Activated T-helper 1 cell treated with anti-CD3 and anti-CD28 coated beads, Interleukin-2, amount 50 U/mL, for 16 hours (primary cell): ENCODE measurements around the gene CYP4F22.
A peak's percentile ranks its signal among the peaks of the same experiment; 100 is the strongest.
"Not testable (repeated sequence)": the region's sequence is repeated elsewhere in the genome, so short reads cannot be mapped to it uniquely, and the experiment has no call there.

Experiments
- DNase-seq, 2 donors: peaks; one replicate each; pipeline ENCODE4 v3.0.0-alpha.2; 2020; ENCODE audit warnings: low read depth in 1 of 2, low spot score in 1 of 2

The CYP4F22 gene

DNA sequence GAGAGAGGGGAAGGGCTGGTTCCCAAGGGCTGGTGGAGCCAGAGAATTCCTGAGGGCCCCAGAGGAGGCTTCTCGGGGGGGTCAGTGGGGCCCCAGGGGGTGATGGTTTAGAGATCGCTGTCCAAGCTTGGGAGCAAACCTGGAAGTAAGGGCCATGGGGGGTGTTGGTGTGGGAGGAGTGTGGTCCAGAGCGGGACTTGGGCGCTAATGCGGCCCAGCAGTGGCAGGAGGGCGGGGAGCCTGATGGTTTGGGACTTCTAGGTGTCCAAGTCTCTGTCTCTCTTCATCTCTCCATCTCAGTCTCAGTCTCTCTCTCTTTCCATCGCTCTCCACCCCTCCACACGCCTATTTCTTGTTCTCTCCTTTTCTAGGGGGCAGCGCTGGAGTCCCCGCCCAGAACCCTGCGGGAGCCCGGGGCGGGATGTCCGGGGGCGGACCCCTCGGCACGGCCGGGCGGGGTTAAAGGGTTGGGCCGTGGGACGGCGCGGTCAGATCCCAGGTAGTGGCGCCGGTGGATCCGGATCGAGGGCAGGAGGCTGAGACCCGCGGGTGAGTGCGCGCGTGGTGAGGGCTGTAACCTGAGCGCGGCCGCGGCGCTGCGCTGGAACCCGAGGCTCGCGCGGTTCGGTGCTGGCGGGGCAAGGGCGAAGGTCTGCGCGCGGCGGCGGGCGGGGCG is at the start of gene CYP4F22:
CYP4F22 (plus strand) TSS at position 491 of the 676 bp plus-strand sequence. CDS start 16,812 bp downstream, outside the sequence.
- DNase-seq = no peak

DNA sequence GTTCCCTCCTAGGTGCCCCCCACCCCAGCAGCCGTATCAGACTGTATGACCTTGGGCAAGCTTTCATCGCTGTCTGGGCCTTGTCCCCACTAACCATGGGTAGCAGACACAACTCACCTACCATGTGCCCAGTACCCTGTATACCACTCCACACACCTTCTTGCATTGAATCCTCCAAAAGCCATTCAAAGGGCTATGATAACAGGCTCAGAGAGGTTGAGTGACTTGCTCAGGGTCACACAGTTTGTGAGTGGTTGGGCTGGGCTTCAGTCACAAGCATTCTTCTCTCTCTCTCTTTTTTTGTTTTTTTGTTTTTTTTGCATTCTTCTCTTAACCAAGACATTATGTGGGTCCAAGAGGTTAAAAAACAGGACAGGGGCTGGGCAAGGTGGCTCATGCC is 46.6 kb upstream of the CYP4F22 start:
- DNase-seq = no peak

DNA sequence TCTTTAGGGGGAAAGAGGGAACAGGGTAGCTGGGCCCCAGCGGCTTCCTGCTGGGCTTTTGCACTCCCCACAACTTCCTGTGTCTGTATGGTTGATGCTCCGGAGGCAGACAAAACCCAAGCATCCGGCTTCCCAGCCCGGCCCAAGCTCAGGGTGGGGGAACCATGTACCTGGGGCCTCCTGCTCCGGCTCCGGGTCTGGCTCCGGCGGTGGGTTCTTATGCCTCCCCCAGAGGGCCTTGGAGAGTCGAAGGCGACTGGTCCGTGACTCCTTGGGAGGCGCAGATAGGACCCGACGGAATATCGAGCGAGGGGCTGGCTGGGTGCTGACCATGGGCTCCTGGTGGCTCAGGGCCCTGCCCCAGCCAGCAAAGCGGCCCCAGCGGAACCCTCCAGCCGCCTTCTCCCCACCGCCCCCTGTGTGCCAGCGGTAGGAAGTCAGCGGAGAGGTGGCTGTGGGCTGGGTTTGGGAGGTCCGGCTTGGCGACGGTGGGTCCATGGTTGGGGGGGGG is 44.4 kb upstream of the CYP4F22 start:
- DNase-seq = peak; percentile 59 to 69

- DNase-seq = peak; percentile 46 to 47
Observed at GRCh38 chr19:15464394-15465385, 43.6 kb upstream of the CYP4F22 start, which contains the start of gene RASAL3. TSS of gene RASAL3 (minus strand) at chr19:15464544. CDS start at chr19:15464358, 186 bp downstream.

GRCh38 chr19:15466851-15467733 is 41.2 kb upstream of the CYP4F22 start:
- peak; percentile 19 to 45 for DNase-seq

DNA sequence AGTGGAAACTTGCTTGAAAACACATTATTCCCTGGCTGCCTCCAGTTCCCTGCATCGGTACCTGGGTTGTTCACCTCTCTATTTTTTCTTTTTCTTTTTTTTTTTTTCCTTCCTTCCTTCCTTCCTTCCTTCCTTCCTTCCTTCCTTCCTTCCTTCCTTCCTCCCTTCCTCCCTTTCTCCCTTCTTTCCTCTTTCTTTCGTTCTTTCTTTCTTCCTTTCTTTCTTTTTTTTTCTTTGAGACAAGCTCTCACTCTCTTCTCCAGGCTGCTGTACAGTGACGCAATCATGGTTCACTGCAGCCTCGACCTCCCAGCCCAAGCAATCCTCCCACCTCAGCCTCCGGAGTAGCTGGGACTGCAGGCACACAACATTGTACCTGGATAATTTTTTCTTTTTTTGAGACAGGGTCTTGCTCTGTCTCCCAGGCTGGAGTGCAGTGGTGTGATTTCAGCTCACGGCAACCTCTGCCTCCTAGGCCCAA is 40.6 kb upstream of the CYP4F22 start:
- no peak for DNase-seq

GRCh38 chr19:15468675-15469512 is 39.4 kb upstream of the CYP4F22 start:
- DNase-seq = no peak

- DNase-seq = no peak
Observed at GRCh38 chr19:15469513-15470297, 38.6 kb upstream of the CYP4F22 start.

DNA sequence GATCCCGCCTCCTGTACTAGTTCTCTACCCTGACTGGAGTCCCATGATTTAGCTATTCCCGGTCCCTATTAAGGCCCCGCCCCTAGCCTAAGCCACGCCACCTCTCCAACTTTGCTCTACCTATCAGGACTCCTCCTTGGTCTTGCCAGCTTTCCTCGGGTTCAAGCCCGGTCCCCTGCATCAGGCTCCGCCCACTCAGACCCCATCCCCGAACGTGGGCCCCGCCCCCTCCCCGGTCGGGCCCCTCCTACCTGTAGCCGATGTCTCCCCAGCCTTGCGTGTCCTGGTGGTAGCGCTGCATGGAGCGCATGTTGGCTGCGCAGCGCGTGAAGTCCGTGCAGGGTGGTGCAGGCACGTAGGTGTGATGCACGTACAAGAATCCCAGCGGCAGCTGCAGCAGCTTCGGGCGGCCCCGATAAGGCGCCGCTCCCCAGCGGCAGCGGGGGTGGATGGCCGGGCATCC is 36.7 kb upstream of the CYP4F22 start:
- DNase-seq = no peak

DNA sequence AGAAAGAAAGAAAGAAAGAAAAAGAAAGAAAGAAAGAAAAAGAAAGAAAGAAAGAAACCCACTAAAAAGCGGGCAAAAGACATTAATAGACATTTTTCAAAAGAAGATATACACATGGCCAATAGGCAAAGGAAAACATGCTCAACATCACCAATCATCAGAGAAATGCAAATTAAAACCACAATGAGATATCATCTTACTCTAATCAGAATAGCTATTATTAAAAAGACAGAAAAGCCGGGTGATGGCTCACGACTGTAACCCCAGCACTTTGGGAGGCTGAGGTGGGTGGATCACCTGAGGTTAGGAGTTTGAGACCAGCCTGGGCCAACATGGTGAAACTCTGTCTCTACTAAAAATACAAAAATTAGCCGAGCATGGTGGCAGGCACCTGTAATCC is 34.5 kb upstream of the CYP4F22 start:
- not testable (repeated sequence) for DNase-seq

DNA sequence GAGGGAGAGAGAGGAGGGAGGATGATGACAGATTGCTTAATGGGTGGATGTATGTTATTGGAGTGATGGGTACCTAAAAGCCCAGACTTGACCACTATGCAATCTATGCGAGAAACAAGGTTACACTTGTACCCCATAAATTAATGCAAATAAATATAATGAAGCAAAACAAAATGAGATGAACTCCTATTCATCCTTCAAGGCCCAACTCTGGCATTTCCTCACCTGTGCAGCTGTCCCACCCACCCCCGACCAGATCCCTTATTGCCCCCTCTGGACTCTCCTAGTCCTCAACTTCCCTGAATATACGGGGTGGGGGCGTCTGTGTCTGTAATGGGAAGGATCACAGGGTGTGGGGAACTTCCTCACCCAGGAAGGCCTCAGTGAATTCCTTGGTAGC is 33.2 kb upstream of the CYP4F22 start:
- DNase-seq = no peak

GRCh38 chr19:15475611-15476010 is 32.7 kb upstream of the CYP4F22 start:
- DNase-seq = no peak

GRCh38 chr19:15476325-15476724 is 32.0 kb upstream of the CYP4F22 start:
- DNase-seq = no peak

DNA sequence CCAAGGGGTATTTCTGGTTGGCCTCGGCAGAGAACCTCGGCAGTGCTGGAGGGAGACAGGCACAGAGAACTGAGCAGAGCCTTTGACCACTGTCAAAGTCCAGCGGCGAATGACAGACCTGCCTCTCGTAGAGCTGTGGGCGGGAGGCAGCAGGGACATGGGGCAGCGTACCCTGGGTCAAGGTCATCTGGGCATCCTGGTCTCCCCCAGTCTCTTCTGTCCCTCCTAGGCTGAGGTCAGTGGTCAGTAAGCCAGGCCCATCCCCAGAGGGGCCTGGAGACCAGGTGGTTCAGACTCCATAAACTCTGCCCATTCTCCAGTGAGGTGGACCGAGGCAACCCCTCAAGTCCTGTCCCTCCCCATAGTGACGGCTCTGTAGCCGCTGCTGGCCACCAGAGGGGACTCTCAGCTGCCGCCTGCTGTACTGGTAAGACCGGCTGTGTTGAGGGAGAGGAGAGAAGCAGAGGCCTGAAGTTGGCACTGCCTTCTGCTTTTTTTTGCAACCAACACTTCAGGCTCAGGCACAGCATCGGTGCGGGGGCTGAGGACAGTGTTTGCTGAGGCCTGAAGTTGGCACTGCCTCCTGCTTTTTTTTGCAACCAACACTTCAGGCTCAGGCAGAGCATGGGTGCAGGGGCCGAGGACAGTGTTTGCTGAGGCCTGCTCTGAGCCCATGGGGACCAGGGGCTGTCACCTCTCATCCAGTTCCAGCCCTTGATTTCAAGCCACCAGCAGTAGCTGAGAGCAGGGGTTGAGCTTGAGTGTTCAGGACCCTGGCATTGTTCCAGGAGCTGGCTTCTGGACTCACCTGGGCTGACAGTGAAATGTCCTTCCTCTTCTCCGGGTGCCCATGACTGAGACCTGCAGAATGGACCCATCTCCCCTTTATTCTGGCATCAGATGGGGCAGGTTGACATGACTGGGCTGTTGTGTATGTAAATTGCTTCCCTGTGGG is 28.7 kb upstream of the CYP4F22 start, which contains the start of gene PGLYRP2:
PGLYRP2 (minus strand) TSS at position 111 of the 955 bp plus-strand sequence. CDS start 130 bp downstream, outside the sequence.
- no peak for DNase-seq

- not testable (repeated sequence) for DNase-seq
Observed at GRCh38 chr19:15480996-15481395, 27.3 kb upstream of the CYP4F22 start.

DNA sequence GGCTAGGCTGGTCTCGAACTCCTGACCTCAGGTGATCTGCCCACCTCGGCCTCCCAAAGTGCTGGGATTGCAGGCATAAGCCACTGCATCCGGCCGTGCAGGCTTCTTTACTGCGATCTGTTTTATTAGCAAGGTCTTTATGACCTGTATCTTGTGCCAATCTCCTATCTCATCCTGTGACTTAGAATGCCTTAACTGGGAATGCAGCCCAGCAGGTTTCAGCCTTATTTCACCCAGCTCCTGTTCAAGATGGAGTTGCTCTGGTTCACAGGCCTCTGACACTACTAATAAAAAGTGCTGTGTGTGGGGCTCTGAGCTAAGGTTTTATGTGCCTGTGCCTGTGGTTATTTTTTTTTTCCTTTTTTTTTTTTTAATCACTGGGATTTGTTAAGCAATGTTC is 22.6 kb upstream of the CYP4F22 start:
- not testable (repeated sequence) for DNase-seq

DNA sequence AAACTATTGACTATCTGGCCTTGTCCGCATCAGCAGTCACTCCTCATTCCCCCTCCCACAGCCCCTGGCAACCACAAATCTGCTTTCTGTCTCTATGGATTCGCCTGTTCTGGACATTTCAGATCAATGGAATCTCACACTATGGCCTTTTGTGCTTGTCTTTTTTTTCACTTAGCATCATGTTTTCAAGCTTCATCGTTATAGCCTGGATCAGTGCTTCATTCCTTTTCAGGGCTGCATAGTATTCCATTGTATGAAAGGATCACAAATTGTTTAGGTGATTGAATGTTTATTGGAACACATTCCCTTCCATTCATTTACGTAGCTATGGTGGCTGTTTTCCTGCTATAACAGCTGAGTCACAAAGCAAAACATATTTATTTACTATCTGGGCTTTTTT is 21.3 kb upstream of the CYP4F22 start:
- no peak for DNase-seq
